Measurements from ENCODE around the gene BABAM1.

The BABAM1 gene

GRCh38 chr19:17311455-17312188, 44.4 kb downstream of the BABAM1 start:
- Histone ChIP-seq H3K27me3 (ENCODE audit: insufficient read depth, low read depth, severe bottlenecking) (no peaks in the 10 kb centered on the region), H3K9me3 (ENCODE audit: severe bottlenecking) (no peaks in the 10 kb centered on the region), H3K4me3 (ENCODE audit: low read depth, low read length) (no peak overlapping the region), H3K27ac (no peak overlapping the region), H3K36me3 (peaks cover 28% of the 10 kb centered on the region)
- no peak for TF ChIP-seq CTCF (IDR thresholded peaks at IDR 0.05; ENCODE audit: low read depth, low read length)
- no peak for DNase-seq

- H3K27me3 ChIP-seq (ENCODE audit: insufficient read depth, low read depth, severe bottlenecking): no peaks in the 10 kb centered on the region
- H3K27ac ChIP-seq: no peak overlapping the region
- H3K4me3 ChIP-seq (ENCODE audit: low read depth, low read length): no peak overlapping the region
- no peaks in the 10 kb centered on the region for H3K9me3 ChIP-seq (ENCODE audit: severe bottlenecking)
- peaks cover 28% of the 10 kb centered on the region for H3K36me3 ChIP-seq
- TF ChIP-seq CTCF (IDR thresholded peaks at IDR 0.05; ENCODE audit: low read depth, low read length): no peak
- no peak for DNase-seq
These were observed 45.2 kb downstream of the BABAM1 start for GRCh38 chr19:17312189-17313113.

GRCh38 chr19:17314007-17314593, 46.9 kb downstream of the BABAM1 start:
- no peak for TF ChIP-seq CTCF (IDR thresholded peaks at IDR 0.05; ENCODE audit: low read depth, low read length)
- Histone ChIP-seq H3K27me3 (ENCODE audit: insufficient read depth, low read depth, severe bottlenecking) (no peaks in the 10 kb centered on the region), H3K9me3 (ENCODE audit: severe bottlenecking) (no peaks in the 10 kb centered on the region), H3K27ac (no peak overlapping the region), H3K4me3 (ENCODE audit: low read depth, low read length) (no peak overlapping the region), H3K36me3 (peaks cover 33% of the 10 kb centered on the region)
- DNase-seq: no peak

GRCh38 chr19:17318966-17319365, 51.7 kb downstream of the BABAM1 start:
- Histone ChIP-seq H3K36me3 (peaks cover 48% of the 10 kb centered on the region), H3K27me3 (ENCODE audit: insufficient read depth, low read depth, severe bottlenecking) (no peaks in the 10 kb centered on the region), H3K27ac (no peak overlapping the region), H3K4me3 (ENCODE audit: low read depth, low read length) (no peak overlapping the region), H3K9me3 (ENCODE audit: severe bottlenecking) (no peaks in the 10 kb centered on the region)
- no peak for DNase-seq
- no peak for TF ChIP-seq CTCF (IDR thresholded peaks at IDR 0.05; ENCODE audit: low read depth, low read length)

GRCh38 chr19:17319473-17320238, 52.4 kb downstream of the BABAM1 start:
- Histone ChIP-seq H3K4me3 (ENCODE audit: low read depth, low read length) (no peak overlapping the region), H3K9me3 (ENCODE audit: severe bottlenecking) (no peaks in the 10 kb centered on the region), H3K27ac (no peak overlapping the region), H3K36me3 (peaks cover 44% of the 10 kb centered on the region), H3K27me3 (ENCODE audit: insufficient read depth, low read depth, severe bottlenecking) (no peaks in the 10 kb centered on the region)
- DNase-seq: no peak
- TF ChIP-seq CTCF (IDR thresholded peaks at IDR 0.05; ENCODE audit: low read depth, low read length): no peak

All from WERI-Rb-1 (cell line).